Measurements from ENCODE around the gene SHKBP1. TPM values are rescaled to one million over a fixed set of nuclear protein-coding genes. Genes with fewer than 3 reads are reported as not detected.

Gene SHKBP1
- total and polyA plus RNA-seq, 9 of the 15 experiments (the other 6 are each of a cell fraction or from before 2014, with no cell fraction given) = 1.2 to 58.1 (median 22.3) TPM

DNA sequence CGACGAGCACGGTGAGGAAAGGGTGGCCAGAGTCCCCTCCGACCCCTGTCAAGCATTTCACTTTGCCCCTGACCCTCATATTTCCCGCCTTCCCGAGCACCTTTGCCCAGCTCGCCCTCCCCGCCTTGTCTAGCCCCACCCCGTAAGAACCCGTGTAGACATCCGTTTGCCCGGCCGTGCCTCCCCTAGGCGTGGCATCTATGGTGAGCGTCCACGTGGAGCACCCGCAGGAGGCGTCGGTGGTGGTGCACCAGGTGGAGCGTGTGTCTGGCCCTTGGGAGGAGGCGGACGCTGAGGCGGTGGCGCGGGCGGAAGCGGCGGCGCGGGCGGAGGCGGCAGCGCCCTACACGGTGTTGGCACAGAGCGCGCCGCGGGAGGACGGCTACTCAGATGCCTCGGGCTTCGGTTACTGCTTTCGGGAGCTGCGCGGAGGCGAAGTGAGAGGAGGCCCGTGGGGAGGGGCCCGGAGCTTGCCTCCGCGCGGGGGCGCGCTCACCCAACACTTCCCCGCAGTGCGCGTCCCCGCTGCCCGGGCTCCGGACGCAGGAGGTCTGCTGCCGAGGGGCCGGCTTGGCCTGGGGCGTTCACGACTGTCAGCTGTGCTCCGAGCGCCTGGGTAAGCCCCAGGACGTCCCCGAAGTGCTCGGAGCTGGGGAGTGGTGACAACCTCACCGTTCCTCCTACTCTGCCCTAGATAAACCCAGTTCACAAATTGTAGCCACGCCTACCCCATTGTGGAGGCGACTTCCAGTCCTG is 28.7 kb downstream of the SHKBP1 start (continued):
- TF ChIP-seq, protein P1, sequence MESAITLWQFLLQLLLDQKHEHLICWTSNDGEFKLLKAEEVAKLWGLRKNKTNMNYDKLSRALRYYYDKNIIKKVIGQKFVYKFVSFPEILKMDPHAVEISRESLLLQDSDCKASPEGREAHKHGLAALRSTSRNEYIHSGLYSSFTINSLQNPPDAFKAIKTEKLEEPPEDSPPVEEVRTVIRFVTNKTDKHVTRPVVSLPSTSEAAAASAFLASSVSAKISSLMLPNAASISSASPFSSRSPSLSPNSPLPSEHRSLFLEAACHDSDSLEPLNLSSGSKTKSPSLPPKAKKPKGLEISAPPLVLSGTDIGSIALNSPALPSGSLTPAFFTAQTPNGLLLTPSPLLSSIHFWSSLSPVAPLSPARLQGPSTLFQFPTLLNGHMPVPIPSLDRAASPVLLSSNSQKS (CRISPR knock-in tag; IDR thresholded peaks at IDR 0.05) = no peak
- TF ChIP-seq, protein P2, sequence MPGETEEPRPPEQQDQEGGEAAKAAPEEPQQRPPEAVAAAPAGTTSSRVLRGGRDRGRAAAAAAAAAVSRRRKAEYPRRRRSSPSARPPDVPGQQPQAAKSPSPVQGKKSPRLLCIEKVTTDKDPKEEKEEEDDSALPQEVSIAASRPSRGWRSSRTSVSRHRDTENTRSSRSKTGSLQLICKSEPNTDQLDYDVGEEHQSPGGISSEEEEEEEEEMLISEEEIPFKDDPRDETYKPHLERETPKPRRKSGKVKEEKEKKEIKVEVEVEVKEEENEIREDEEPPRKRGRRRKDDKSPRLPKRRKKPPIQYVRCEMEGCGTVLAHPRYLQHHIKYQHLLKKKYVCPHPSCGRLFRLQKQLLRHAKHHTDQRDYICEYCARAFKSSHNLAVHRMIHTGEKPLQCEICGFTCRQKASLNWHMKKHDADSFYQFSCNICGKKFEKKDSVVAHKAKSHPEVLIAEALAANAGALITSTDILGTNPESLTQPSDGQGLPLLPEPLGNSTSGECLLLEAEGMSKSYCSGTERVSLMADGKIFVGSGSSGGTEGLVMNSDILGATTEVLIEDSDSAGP (CRISPR knock-in tag; IDR thresholded peaks at IDR 0.05) = 0 out of 2 replicates have a peak, but pooled peaks have one; percentile 49
- no peak for TF ChIP-seq JUN (IDR thresholded peaks at IDR 0.05; ENCODE audit: borderline replicate concordance, low read depth, low read length)
- TF ChIP-seq JUN (CRISPR knock-in tag; IDR thresholded peaks at IDR 0.05; ENCODE audit: borderline replicate concordance) = no peak
- TF ChIP-seq MCM7 (IDR thresholded peaks at IDR 0.05) = no peak
- TF ChIP-seq HNRNPL (IDR thresholded peaks at IDR 0.05; ENCODE audit: low read depth, low read length) = peak; percentile 93
- TF ChIP-seq, protein P3, sequence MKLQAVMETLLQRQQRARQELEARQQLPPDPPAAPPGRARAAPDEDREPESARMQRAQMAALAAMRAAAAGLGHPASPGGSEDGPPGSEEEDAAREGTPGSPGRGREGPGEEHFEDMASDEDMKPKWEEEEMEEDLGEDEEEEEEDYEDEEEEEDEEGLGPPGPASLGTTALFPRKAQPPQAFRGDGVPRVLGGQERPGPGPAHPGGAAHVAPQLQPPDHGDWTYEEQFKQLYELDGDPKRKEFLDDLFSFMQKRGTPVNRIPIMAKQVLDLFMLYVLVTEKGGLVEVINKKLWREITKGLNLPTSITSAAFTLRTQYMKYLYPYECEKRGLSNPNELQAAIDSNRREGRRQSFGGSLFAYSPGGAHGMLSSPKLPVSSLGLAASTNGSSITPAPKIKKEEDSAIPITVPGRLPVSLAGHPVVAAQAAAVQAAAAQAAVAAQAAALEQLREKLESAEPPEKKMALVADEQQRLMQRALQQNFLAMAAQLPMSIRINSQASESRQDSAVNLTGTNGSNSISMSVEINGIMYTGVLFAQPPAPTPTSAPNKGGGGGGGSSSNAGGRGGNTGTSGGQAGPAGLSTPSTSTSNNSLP (IDR thresholded peaks at IDR 0.05; ENCODE audit: borderline replicate concordance, low read depth, low read length) = no peak
- TF ChIP-seq, protein P4, sequence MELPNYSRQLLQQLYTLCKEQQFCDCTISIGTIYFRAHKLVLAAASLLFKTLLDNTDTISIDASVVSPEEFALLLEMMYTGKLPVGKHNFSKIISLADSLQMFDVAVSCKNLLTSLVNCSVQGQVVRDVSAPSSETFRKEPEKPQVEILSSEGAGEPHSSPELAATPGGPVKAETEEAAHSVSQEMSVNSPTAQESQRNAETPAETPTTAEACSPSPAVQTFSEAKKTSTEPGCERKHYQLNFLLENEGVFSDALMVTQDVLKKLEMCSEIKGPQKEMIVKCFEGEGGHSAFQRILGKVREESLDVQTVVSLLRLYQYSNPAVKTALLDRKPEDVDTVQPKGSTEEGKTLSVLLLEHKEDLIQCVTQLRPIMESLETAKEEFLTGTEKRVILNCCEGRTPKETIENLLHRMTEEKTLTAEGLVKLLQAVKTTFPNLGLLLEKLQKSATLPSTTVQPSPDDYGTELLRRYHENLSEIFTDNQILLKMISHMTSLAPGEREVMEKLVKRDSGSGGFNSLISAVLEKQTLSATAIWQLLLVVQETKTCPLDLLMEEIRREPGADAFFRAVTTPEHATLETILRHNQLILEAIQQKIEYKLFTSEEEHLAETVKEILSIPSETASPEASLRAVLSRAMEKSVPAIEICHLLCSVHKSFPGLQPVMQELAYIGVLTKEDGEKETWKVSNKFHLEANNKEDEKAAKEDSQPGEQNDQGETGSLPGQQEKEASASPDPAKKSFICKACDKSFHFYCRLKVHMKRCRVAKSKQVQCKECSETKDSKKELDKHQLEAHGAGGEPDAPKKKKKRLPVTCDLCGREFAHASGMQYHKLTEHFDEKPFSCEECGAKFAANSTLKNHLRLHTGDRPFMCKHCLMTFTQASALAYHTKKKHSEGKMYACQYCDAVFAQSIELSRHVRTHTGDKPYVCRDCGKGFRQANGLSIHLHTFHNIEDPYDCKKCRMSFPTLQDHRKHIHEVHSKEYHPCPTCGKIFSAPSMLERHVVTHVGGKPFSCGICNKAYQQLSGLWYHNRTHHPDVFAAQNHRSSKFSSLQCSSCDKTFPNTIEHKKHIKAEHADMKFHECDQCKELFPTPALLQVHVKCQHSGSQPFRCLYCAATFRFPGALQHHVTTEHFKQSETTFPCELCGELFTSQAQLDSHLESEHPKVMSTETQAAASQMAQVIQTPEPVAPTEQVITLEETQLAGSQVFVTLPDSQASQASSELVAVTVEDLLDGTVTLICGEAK (IDR thresholded peaks at IDR 0.05) = no peak
- TF ChIP-seq, protein P4 (CRISPR knock-in tag; IDR thresholded peaks at IDR 0.05) = no peak
- peak in 1 of 2 experiments; percentile 32; a peak in 1 of 4 replicates for TF ChIP-seq FOXA3 (CRISPR knock-in tag; conservative IDR thresholded peaks at IDR 0.05 in 1 of 2, IDR thresholded peaks at IDR 0.05 in 1 of 2)
- peak; percentile 71; the same call in 1 of the 2 replicates for TF ChIP-seq TGIF2 (CRISPR knock-in tag; IDR thresholded peaks at IDR 0.05)
- TF ChIP-seq GATAD2A (IDR thresholded peaks at IDR 0.05) = 0 out of 2 replicates have a peak, but pooled peaks have one; percentile 29

All from K562 (cell line).